GM12875 (cell line): ENCODE measurements around the gene RTL10.

Source experiments
- H3K4me3 ChIP-seq: one replicate; pipeline ENCODE4 v1.5.1; 2011; ENCODE audit warnings: low read depth, low read length, control low read depth
- CTCF ChIP-seq: IDR thresholded peaks from 2 replicates; pipeline ENCODE4 v1.5.1; 2011; ENCODE audit warnings: low read depth, mild to moderate bottlenecking, control low read depth, inconsistent platforms, low read length, moderate library complexity, borderline replicate concordance; ENCODE audit not compliant: insufficient read depth

RTL10 gene

GRCh38 chr22:19826619-19826950 is 28.1 kb downstream of the RTL10 start:
- TF ChIP-seq CTCF: no peak
- H3K4me3 ChIP-seq: no peak overlapping the region

DNA sequence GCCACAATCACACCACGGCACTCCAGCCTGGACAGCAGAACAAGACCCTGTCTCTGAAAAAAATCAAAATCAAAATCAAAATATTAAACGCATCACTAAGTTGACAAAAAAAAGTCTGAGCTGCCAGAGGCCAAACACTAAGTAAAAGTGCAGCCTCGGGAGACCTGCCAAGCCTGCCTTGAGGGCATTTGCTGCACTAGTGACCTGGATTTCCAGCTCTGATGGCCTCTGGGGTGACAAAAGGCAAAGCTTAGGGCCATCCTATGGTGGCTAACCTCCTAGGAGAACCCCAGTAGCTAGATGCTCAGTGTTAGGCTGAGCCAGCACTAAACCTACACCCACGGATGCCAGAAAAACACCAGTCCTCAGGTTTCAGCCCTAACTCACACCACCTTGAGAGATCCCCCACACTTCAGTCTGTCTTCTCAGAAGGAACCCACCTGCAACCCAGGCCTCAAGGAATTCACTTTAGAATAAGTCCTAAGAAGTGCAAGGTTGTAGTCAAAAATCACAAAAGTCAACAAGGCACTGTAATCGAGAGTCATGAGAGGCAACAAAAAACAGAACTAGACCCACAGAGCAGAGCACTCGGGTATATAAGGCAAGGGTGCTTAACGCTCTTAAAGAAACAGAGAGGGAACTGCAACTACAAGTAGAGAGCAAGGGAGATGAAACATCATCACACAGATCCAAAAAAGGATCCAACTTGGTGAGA is 28.6 kb downstream of the RTL10 start:
- H3K4me3 ChIP-seq: no peak overlapping the region
- TF ChIP-seq CTCF: no peak

GRCh38 chr22:19824926-19825339 is 29.7 kb downstream of the RTL10 start:
- no peak overlapping the region for H3K4me3 ChIP-seq
- TF ChIP-seq CTCF: no peak

- TF ChIP-seq CTCF: no peak
- H3K4me3 ChIP-seq: no peak overlapping the region
Observed at GRCh38 chr22:19824212-19824925, 30.3 kb downstream of the RTL10 start.

DNA sequence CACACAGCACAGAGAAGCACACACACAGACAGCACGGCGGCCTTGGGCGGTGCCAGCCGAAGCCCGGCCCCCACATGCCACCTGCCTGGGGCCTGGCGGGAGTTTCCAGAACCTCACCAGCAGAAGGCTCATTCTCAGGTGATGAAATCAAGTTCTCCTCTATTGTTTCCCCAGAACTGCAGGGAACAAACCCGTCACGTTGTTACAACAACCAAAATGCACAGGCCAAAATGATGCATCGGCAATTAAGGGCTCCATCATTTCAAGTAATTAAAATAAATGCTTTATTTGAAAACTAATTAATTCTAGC is 30.8 kb downstream of the RTL10 start:
- no peak overlapping the region for H3K4me3 ChIP-seq
- TF ChIP-seq CTCF: no peak

DNA sequence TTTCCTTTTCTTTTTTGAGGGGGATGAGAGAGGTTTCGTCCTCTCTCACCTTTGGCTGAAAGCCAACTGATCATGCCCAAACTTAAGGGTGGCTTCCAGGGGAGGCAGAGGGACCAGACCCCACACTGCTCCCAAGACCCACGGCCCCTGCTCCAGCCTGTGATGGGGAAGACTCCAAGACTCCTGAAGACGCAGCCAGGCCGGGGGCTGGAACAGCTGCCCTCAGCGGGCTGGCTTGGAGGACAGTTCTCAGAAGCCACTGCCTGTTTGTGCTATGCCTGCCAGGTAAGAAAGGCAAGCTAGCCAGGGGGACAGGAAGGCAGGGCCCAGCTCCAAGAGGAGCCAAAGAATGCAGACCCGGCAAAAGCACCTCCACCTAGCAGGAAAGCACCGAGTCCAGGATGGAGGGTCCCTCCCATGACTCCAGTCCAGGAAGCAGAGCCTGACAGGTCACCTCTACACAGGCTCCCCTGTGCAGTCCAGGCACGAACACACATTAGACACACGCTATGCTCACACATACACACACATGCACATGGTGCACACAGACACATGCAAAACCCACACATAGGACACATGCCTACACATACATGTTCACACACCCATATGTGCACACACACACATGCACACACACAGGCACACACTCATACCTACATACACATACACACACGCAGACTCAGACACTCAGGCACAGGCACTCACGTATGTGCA is 31.3 kb downstream of the RTL10 start:
- H3K4me3 ChIP-seq: no peak overlapping the region
- TF ChIP-seq CTCF: no peak
